GM21447 (cell line): ENCODE data around the gene WDR91.

Experiments
- ATAC-seq: cut with Tn5 transposase; IDR thresholded peaks from one replicate; pipeline ENCODE4 v1.9.1; 2021; ENCODE audit not compliant: unreplicated experiment

The WDR91 gene

GRCh38 chr7:135199439-135199838 lies 11.9 kb downstream of the WDR91 start:
- no peak for ATAC-seq

DNA sequence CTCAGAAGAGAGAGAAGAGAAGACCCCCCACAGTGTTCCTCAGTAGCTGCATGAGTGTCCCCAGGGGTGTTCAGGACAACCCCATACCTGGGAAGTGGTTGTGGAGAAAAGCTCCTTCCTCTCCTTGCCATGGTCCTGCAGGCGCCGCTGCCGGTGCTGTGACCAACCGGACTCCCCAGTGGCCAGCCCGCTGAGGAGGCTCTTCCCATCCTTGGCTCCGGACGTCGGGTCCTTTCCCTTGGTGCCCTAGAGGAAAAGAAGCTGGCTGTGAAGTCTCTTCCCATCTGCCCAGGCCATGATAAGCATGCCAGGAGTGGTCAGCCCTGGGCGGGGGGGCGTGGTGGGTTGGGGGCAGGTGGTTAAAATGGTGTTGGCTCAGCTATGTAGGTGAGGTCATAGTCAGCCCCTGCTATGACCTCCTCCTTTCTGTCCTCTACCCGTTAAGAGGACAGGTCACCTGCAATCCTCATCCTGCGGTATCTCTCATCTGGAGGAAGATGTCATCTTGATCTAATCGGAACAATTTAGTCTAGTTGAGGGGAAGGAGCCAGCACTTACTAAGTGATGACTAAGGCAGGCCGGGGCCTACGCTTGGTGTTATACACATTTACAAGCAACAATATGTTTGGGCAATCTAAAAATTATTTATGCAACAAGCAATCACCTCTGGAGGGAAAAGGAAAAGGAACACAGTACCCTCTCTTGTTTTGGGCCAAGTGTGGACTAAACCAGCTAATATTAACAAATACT lies 13.2 kb downstream of the WDR91 start:
- ATAC-seq = no peak

DNA sequence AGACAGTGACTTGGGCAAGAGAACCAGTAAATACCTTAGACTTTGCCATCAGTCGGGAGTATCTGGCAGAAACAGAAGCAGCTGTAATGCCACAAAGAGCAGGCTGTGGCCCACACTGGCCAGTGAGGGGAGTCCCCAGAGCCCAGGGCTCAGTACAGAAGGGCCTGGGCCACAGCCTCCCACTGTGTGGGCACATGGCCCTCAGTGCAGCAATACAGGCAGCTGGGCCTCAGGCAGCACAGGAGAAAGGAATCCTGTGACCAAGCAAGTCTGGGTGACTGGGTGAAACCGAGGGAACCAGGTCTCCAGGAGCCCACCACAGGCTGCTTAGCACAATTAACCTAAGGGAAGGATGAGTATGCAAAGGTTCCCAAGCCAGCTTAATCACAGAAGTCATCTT lies 14.0 kb downstream of the WDR91 start:
- no peak for ATAC-seq

DNA sequence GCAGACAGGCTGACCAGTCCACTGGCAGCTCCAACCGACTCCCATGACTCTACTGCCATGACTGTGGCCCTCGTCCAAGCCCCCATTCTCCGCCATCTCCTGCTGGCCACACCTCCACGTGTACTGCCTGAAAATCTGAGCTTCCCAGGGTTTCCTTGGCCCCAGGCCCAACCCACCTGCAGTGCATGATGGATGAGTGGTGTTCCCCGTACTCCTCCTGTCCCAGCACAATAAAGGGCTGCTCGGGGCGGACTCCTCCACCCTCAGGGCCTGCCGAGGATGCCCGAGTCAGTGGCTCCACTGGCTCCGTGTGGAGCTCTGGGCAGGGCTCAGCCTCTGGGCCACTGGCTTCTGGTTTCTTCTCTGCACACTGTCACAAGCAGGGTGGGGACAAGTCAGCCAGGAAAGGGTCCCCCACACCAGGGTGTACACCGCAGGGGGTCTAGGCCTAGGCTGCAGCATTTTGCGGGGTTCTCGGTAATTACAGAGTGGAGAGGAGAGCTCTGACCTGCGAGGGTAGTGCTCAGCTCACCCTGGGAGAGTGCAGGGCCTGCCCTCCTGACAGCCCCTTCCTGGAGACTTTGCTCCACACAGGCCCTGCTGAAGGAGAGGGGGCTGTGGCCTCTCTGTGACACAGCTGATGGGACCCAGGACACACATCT lies 15.2 kb downstream of the WDR91 start:
- ATAC-seq = no peak

GRCh38 chr7:135195156-135195555 lies 16.2 kb downstream of the WDR91 start:
- ATAC-seq = no peak

- ATAC-seq = no peak
These were observed 16.7 kb downstream of the WDR91 start for GRCh38 chr7:135194494-135195095.

GRCh38 chr7:135193615-135194081 lies 17.7 kb downstream of the WDR91 start:
- no peak for ATAC-seq

DNA sequence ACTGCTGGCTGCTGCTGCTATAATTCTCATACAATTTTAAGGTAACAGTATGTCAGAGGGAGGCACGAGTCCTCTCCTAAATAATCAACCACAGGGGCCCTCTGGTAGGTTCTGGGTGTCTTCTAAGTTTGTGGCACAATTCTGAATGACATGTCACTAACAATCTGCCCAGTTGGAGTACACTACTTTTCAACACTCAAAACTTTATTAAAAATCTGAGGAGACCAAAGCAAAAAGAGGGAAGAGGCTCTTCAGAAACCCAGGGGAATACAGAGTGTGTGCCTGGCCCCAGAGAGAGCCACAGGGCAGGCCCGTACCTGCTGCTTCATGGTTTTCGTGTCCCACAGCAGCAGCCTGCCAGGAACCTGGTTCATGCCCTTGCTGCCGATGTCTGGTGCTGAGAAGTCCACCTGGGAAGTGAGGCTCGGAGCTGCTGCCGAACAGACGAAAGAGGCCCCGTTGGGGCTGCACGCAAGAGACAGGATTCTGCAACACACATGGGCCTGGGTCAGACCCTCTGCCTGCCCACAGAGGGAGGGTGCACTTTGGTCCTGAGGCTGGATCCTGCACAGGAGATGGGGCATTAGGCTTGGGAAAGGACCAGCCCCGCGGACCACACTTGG lies 18.3 kb downstream of the WDR91 start:
- no peak for ATAC-seq

DNA sequence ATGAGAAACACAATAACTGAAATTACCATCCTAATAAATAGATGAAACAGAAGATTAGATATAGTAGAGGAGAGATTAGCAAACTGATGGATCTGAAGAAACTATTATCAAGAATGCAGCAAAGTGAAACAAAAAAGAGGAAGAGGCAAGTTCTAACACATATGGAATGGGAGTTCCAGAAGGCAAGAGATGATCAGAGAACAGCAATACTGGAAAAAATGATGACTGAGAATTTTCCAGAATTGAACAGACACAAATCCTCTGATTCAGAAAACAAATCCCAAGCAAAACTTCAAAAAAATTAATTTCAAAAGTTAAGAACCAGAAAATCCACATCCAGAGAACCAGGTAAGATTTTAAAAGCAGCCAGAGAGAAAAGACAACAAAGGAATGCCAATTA lies 20.6 kb downstream of the WDR91 start:
- no peak for ATAC-seq

DNA sequence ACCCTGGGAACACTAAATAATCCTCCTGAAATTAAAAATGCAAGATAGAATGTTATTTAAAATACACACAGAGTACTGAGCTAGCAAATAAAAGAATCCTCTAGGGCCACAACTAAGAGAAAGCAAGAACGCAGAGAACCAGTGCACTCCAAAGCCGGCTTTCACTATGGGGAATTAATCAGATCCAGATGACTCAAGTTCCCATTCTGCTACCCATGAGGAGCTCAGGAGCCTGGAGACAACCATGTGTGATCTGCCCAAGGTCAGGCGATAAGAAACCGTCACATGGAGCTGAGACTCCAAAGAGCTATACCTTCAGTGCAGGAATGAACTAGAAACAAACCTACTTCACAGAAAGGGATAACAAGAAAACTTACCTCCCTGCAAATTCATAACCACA lies 21.4 kb downstream of the WDR91 start:
- ATAC-seq = no peak

- ATAC-seq = no peak
These were observed 22.1 kb downstream of the WDR91 start for GRCh38 chr7:135189221-135189662.

DNA sequence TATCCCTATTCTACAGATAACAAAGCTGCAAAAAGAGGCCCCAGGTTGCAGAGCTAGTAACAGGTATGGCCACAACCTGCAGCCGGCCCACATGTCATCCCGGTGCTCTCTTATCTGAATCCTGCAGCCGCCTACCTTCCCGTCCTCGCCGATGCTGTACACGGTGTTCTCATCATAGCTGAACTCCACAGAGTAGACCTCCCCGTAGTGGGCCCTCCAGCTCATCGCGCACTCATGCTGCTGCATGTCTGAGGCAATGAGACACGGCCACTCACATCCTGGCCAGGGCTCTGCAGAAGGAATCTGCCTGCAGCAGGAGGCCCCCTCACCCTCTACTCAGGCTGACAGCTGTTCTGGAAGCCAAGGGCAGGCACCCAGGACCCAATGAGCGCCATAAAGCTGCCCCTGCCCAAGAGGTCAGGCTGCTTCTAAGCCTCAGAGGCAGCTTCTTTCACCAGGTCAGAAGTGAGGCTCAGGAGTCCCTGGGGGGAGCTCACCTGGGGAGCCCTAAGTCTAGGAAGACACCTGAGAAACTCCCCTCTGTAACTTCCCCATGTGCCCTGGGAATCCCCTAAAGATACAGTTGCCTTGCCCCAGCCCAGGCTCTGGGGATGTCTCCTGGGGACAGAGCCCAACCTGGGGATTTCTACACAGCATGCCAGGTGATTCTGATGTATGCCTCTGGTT lies 22.9 kb downstream of the WDR91 start:
- ATAC-seq = peak; percentile 41

- peak; percentile 62 for ATAC-seq
These were observed 24.5 kb downstream of the WDR91 start for GRCh38 chr7:135186841-135187253.

- ATAC-seq = no peak
These were observed 25.1 kb downstream of the WDR91 start for GRCh38 chr7:135186261-135186540.

GRCh38 chr7:135185471-135186260 lies 25.7 kb downstream of the WDR91 start:
- ATAC-seq = no peak

DNA sequence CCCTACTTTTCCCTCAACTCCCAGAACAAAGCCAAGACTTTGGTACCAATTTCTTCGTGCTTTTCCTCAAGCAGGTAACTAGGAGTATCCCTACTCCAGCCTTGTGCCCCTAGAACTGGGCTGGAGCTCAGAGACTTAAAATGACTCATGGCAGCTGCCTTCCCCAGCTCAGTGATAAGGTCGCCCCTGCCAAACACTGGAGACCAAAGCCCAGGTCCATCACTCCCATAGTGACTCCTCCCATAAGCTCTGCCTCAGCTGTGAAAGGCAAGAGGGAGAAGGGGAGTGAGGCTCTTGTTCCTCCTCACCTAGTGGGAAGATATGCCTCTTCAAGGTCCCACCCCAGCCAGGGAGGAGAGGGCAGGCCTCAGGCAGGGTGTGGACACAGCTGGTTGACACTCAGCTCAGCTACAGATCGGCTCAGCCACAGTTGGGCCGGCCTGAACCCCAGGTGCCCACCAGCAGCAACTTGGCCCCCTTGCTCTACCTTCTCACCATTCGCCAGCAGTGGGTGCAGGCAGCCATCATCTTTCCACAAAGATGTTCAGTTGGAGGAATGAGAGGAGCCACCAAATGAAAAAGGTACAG lies 27.0 kb downstream of the WDR91 start:
- ATAC-seq = no peak

- no peak for ATAC-seq
These were observed 27.8 kb downstream of the WDR91 start for GRCh38 chr7:135183478-135183877.

DNA sequence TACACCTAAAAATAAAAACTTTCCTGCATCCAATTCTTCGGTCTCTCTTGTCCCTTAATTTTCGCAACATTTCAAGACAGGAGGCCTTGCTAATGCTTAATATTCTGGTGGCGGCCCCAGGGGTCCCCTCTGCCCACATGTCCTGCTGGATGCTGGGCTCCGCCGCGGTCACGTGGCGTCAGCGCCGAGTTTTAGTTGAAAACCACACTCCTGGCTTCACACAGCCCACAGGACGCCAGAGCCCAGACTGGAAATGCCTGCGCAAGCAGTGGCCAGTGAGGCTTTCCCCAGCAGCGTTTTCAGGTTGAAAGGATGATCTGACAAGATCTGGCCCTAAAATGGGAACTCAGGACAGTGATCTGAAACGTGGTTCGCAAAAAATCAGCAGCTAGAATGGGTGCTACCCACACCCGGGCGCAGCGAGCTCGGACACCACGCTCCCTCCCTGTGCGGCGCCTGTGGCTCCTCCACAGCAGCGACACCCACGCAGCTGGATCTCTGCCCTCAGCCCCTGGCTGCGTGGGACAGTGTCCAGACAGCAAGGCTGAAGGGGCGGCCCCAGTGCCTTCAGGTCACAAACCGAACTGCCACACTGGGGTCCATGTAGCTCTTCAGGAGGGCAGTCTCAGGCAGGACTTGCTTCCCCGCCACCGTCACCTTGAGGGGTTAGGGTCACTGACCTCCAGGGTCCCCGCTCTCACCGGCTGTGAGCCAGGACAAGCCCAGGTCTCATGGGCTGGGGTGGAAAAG lies 29.2 kb downstream of the WDR91 start:
- no peak for ATAC-seq

DNA sequence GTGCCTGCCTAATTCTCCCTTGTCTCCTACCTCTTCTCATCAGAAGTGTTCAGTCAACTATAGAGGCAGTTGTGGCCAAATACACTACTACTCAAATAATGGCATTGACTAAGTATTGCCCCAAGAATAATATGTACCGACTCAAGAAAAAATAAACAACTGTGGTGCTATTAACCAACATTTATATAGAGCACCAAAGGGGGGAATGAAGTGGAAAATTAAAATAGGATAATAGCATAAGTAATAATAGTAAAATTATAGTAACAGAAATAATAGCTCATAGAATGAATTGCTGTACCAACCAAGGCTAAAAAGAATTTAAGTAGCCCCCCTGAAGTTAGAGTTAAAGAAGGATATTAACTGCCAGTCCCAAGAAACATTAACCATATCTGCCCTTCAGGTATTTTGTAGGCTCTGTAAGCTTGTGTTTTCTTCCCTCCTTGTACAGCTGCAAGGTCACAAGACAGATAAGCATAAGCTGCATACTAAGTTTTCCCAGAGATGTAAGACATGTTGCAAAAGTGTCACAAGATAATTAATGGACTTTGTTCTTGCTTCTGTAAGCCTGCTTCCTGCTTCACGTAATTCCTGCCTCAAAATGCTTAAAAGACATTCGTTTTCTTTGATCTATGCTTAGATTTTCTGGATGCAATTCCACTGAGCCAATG lies 29.9 kb downstream of the WDR91 start:
- ATAC-seq = no peak
